IMR-90 (cell line): ENCODE data around the gene SLC26A3. TPM values are rescaled to one million over a fixed set of nuclear protein-coding genes. Genes with fewer than 3 reads are reported as not detected.

Experiments
- ATAC-seq: fragments of 200-7000 bp; cut with Tn5 transposase; 2 replicates; pipeline ENCODE4 v1.9.1; 2020; ENCODE audit warnings: low read depth, mild to moderate bottlenecking, moderate library complexity
- BruUV-seq: library from RNA; stranded (reverse); fragments of 400-500 nt; replicated peaks from 2 replicates; lab custom pipeline; 2021; lab: Mats Ljungman, UMichigan
- CTCF ChIA-PET: fragments of 300-600 bp; formaldehyde crosslinking; extraction: SDS; loops from one replicate; lab custom pipeline; 2021; ENCODE audit warnings: antibody characterized with exemption; lab: Yijun Ruan, JAX
- POLR2A ChIA-PET: fragments of 300-600 bp; sonication (Branson Sonifier 250); formaldehyde crosslinking; loops from one replicate; lab custom pipeline; 2022; ENCODE audit warnings: antibody characterized with exemption; ENCODE audit not compliant: unreplicated experiment; lab: Charles Lee
- DNase-seq: peaks from one replicate; pipeline ENCODE4 v3.0.0; 2013
- H2AFZ ChIP-seq: replicated peaks from 2 replicates; pipeline ENCODE3; 2013; ENCODE audit warnings: low read length, mild to moderate bottlenecking; ENCODE audit not compliant: poor library complexity
- H2AK5ac ChIP-seq: 2 replicates; pipeline ENCODE4 v1.6.1; 2013; ENCODE audit warnings: low read depth, low read length, inconsistent platforms
- H2AK9ac ChIP-seq: replicated peaks from 2 replicates; pipeline ENCODE3; 2013; ENCODE audit warnings: mild to moderate bottlenecking, low read depth, low read length, moderate library complexity; ENCODE audit not compliant: poor library complexity
- H2BK120ac ChIP-seq: 2 replicates; pipeline ENCODE4 v1.6.1; 2013; ENCODE audit warnings: low read depth, low read length, inconsistent platforms
- H2BK15ac ChIP-seq: 3 replicates; pipeline ENCODE4 v1.6.1; 2013; ENCODE audit warnings: low read depth, low read length, inconsistent platforms
- H2BK20ac ChIP-seq: 2 replicates; pipeline ENCODE4 v1.6.1; 2013; ENCODE audit warnings: low read depth, mild to moderate bottlenecking, inconsistent platforms, low read length, moderate library complexity
- H2BK5ac ChIP-seq: 2 replicates; pipeline ENCODE4 v1.6.1; 2013; ENCODE audit warnings: mild to moderate bottlenecking, low read depth, low read length, inconsistent platforms; ENCODE audit not compliant: poor library complexity, severe bottlenecking
- H3K14ac ChIP-seq: replicated peaks from 2 replicates; pipeline ENCODE4 v1.6.1; 2013; ENCODE audit warnings: low read depth, low read length, inconsistent platforms
- H3K18ac ChIP-seq: 2 replicates; pipeline ENCODE4 v1.6.1; 2013; ENCODE audit warnings: low read depth, low read length, control low read depth
- H3K23ac ChIP-seq: 2 replicates; pipeline ENCODE4 v1.6.1; 2013; ENCODE audit warnings: low read depth, low read length, inconsistent platforms
- H3K27ac ChIP-seq: 2 replicates; pipeline ENCODE4 v1.5.1; 2013; ENCODE audit warnings: mild to moderate bottlenecking, control low read depth, low read length; ENCODE audit not compliant: insufficient read depth
- H3K27me3 ChIP-seq: 2 replicates; pipeline ENCODE4 v1.6.1; 2013; ENCODE audit warnings: low read length; ENCODE audit not compliant: control insufficient read depth, insufficient read depth
- H3K36me3 ChIP-seq: 2 replicates; pipeline ENCODE4 v1.6.1; 2013; ENCODE audit warnings: low read length, mixed read lengths; ENCODE audit not compliant: control insufficient read depth, insufficient read depth
- H3K4ac ChIP-seq: 2 replicates; pipeline ENCODE4 v1.6.1; 2013; ENCODE audit warnings: low read depth, low read length, inconsistent platforms
- H3K4me1 ChIP-seq: 2 replicates; pipeline ENCODE4 v1.6.1; 2013; ENCODE audit warnings: low read length, mixed read lengths; ENCODE audit not compliant: control insufficient read depth, insufficient read depth
- H3K4me2 ChIP-seq: 2 replicates; pipeline ENCODE4 v1.6.1; 2013; ENCODE audit warnings: low read depth, mild to moderate bottlenecking, control low read depth, low read length, moderate library complexity
- H3K4me3 ChIP-seq: 2 replicates; pipeline ENCODE4 v1.5.1; 2013; ENCODE audit warnings: low read depth, mild to moderate bottlenecking, control low read depth, low read length, moderate library complexity; ENCODE audit not compliant: insufficient read depth
- H3K56ac ChIP-seq: 2 replicates; pipeline ENCODE4 v1.6.1; 2013; ENCODE audit warnings: low read length, inconsistent platforms; ENCODE audit not compliant: insufficient read depth; ENCODE audit errors: extremely low read depth
- H3K79me1 ChIP-seq, 2 experiments: 2 replicates each; pipeline ENCODE4 v1.6.1; 2013; ENCODE audit warnings: low read length in 2 of 2, inconsistent platforms in 1 of 2, low read depth in 1 of 2
- H3K9ac ChIP-seq: 2 replicates; pipeline ENCODE4 v1.6.1; 2013; ENCODE audit warnings: low read depth, low read length, control low read depth
- H3K9me1 ChIP-seq: 2 replicates; pipeline ENCODE4 v1.6.1; 2013; ENCODE audit warnings: low read length, inconsistent platforms; ENCODE audit not compliant: insufficient read depth
- H3K9me3 ChIP-seq: 2 replicates; pipeline ENCODE4 v1.6.1; 2013; ENCODE audit warnings: low read length; ENCODE audit not compliant: control insufficient read depth, insufficient read depth
- H4K20me1 ChIP-seq: 2 replicates; pipeline ENCODE4 v1.6.1; 2013; ENCODE audit warnings: low read length, inconsistent platforms; ENCODE audit not compliant: insufficient read depth
- H4K5ac ChIP-seq: 2 replicates; pipeline ENCODE4 v1.6.1; 2013; ENCODE audit warnings: mild to moderate bottlenecking, low read depth, low read length, control low read depth
- H4K8ac ChIP-seq, 2 experiments: 2 replicates each; pipeline ENCODE4 v1.6.1; 2013; ENCODE audit warnings: low read depth in 2 of 2, low read length in 2 of 2, control low read depth in 1 of 2, inconsistent platforms in 1 of 2
- H4K91ac ChIP-seq: 2 replicates; pipeline ENCODE4 v1.6.1; 2013; ENCODE audit warnings: low read depth, low read length, inconsistent platforms; ENCODE audit not compliant: insufficient read depth
- MAFK ChIP-seq: IDR thresholded peaks from 2 replicates; pipeline ENCODE4 v1.6.1; 2012; ENCODE audit warnings: low read depth, low read length, improper control_type of control experiment
- NFE2L2 ChIP-seq: fragments of 150-350 bp; IDR thresholded peaks from 2 replicates; pipeline ENCODE4 v1.6.1; 2016; ENCODE audit warnings: low read depth, mild to moderate bottlenecking, low read length
- RCOR1 ChIP-seq: IDR thresholded peaks from 2 replicates; pipeline ENCODE4 v1.6.1; 2012; ENCODE audit warnings: mild to moderate bottlenecking, low read length, improper control_type of control experiment; ENCODE audit not compliant: insufficient replicate concordance
- RFX5 ChIP-seq: IDR thresholded peaks from 2 replicates; pipeline ENCODE4 v1.8.0; 2012; ENCODE audit warnings: low read depth, mild to moderate bottlenecking, low read length, moderate library complexity
- WGBS, 2 experiments: methylation state at CpG; one replicate each; pipeline versions ENCODE4 v1.1.5 to v1.1.7; 2013; ENCODE audit warnings: missing lambda C conversion rate in 2 of 2; ENCODE audit not compliant: insufficient read length in 1 of 2; ENCODE audit errors: extremely low coverage in 2 of 2; 5-methylcytosine and 5-hydroxymethylcytosine counted together
- dilution Hi-C: fragments of 300-500 bp; cut with HindIII; formaldehyde crosslinking; loops from one replicate; pipeline ENCODE4 v1.14.3; 2018; ENCODE audit warnings: low sequenced_read_pairs; ENCODE audit not compliant: unreplicated experiment
- in situ Hi-C: fragments of 300-500 bp; cut with MboI; formaldehyde crosslinking; loops from 3 replicates; pipeline ENCODE4 v1.14.3; 2019; ENCODE audit warnings: low sequenced_read_pairs, inconsistent platforms, mixed read lengths
- intact Hi-C: fragments of 100-400 bp; cut with micrococcal nuclease; formaldehyde crosslinking; loops from 2 replicates; pipeline ENCODE4 v1.10.0; 2022
- polyA plus RNA-seq, 3 experiments: library from polyadenylated mRNA; depleted of rRNA; stranded (reverse); fragments of >200 nt; gene quantifications; 2 replicates each; pipeline ENCODE4 v1.2.3, GENCODE V29; 2012; ENCODE audit warnings: low replicate concordance in 1 of 3
- total RNA-seq: library from RNA; depleted of rRNA; stranded (reverse); fragments of >200 nt; gene quantifications from 2 replicates; pipeline ENCODE4 v1.2.3, GENCODE V29; 2012
- TF ChIP-seq, protein P1 (sequence below): conservative IDR thresholded peaks from 2 replicates; pipeline ENCODE4 v1.5.1; 2012; ENCODE audit warnings: mild to moderate bottlenecking, low read depth, low read length, improper control_type of control experiment
- TF ChIP-seq, protein P2 (sequence below): fragments of 150-350 bp; IDR thresholded peaks from 2 replicates; pipeline ENCODE4 v1.6.1; 2016; ENCODE audit warnings: low read depth, mild to moderate bottlenecking, low read length, moderate library complexity, borderline replicate concordance

Gene SLC26A3
- total and polyA plus RNA-seq, 2 of the 4 experiments (the other 2 are of a cell fraction) = not detected

DNA sequence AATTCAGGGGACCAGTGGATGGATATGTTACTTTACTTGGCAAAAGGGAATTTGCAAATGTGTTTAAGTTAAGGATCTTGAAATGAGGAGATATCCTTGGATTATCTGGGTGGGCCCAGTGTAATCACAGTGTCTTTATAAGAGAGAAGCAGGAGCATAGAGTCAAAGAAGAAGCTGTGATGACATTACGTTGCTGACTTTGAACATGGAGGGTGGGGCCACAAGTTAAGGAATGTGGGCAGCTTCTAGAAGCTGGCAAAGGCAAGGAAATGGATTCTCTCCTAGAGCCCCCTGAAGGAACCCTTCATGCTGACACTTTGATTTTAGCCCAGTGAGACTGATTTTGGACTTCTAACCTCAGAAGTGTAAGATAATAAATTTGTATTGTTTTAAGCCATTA, 21.8 kb upstream of the SLC26A3 start:
- Histone ChIP-seq H2BK120ac (no peak overlapping the region), H3K23ac (no peak overlapping the region), H3K36me3 (no peaks in the 10 kb centered on the region), H4K8ac (no peak overlapping the region), H3K18ac (no peak overlapping the region), H2AFZ (no peak overlapping the region), H3K4me3 (no peak overlapping the region), H2BK15ac (no peak overlapping the region), H4K91ac (no peak overlapping the region), H3K27ac (no peak overlapping the region), H2BK20ac (no peak overlapping the region), H2AK9ac (no peak overlapping the region), H3K9me3 (no peaks in the 10 kb centered on the region), H3K14ac (no peak overlapping the region), H2BK5ac (no peak overlapping the region), H3K4me1 (no peaks in the 10 kb centered on the region), H3K4ac (no peak overlapping the region), H4K20me1 (no peaks in the 10 kb centered on the region), H3K9me1 (no peaks in the 10 kb centered on the region), H3K4me2 (no peak overlapping the region), H3K79me1 (no peaks in the 10 kb centered on the region), H2AK5ac (no peak overlapping the region), H4K5ac (no peak overlapping the region), H3K56ac (no peak overlapping the region), H3K27me3 (peaks cover 2% of the 10 kb centered on the region), H3K9ac (no peak overlapping the region)
- dilution Hi-C loops = no loop called here
- ChIA-PET CTCF (no interaction called here), POLR2A (no interaction called here)
- ATAC-seq (no peak), DNase-seq (no peak)
- WGBS, 2 experiments = no CpG with 5 or more reads among the region's 1 CpG
- TF ChIP-seq MAFK (no peak), RFX5 (no peak), RCOR1 (no peak), NFE2L2 (no peak)
- TF ChIP-seq, protein P1, sequence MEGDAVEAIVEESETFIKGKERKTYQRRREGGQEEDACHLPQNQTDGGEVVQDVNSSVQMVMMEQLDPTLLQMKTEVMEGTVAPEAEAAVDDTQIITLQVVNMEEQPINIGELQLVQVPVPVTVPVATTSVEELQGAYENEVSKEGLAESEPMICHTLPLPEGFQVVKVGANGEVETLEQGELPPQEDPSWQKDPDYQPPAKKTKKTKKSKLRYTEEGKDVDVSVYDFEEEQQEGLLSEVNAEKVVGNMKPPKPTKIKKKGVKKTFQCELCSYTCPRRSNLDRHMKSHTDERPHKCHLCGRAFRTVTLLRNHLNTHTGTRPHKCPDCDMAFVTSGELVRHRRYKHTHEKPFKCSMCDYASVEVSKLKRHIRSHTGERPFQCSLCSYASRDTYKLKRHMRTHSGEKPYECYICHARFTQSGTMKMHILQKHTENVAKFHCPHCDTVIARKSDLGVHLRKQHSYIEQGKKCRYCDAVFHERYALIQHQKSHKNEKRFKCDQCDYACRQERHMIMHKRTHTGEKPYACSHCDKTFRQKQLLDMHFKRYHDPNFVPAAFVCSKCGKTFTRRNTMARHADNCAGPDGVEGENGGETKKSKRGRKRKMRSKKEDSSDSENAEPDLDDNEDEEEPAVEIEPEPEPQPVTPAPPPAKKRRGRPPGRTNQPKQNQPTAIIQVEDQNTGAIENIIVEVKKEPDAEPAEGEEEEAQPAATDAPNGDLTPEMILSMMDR = no peak
- TF ChIP-seq, protein P2, sequence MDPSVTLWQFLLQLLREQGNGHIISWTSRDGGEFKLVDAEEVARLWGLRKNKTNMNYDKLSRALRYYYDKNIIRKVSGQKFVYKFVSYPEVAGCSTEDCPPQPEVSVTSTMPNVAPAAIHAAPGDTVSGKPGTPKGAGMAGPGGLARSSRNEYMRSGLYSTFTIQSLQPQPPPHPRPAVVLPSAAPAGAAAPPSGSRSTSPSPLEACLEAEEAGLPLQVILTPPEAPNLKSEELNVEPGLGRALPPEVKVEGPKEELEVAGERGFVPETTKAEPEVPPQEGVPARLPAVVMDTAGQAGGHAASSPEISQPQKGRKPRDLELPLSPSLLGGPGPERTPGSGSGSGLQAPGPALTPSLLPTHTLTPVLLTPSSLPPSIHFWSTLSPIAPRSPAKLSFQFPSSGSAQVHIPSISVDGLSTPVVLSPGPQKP = no peak
- intact Hi-C loops = no loop called here
- in situ Hi-C loops = no loop called here
- no TSS peak for BruUV-seq
